ENCODE data around the gene TRIM9. TPM values are rescaled to one million over a fixed set of nuclear protein-coding genes. Genes with fewer than 3 reads are reported as not detected.

TRIM9 gene
- total RNA-seq, 3 donors from 2014 or later, result 0.72 to 8.7 (median 3.9) TPM

- TF ChIP-seq CTCF (IDR thresholded peaks at IDR 0.05), result no peak
- Histone ChIP-seq H3K36me3 (ENCODE audit: low read depth) (no peaks in the 10 kb centered on the region), H3K9me3 (no peaks in the 10 kb centered on the region), H3K4me3 (no peak overlapping the region), H3K4me1 (ENCODE audit: low read depth) (peaks cover 15% of the 10 kb centered on the region)
- intact Hi-C loops (cut with DNase I, micrococcal nuclease), result no loop called here
- DNase-seq, result peak in 2 of 3 donors; percentile 23 to 66
- peak; percentile 83 for ATAC-seq
Observed at GRCh38 chr14:51081712-51082111, 13.2 kb downstream of the TRIM9 start.

- intact Hi-C loops (cut with DNase I, micrococcal nuclease), result no loop called here
- ATAC-seq (no peak), DNase-seq (no peak)
- Histone ChIP-seq H3K4me1 (ENCODE audit: low read depth) (peaks cover 15% of the 10 kb centered on the region), H3K9me3 (no peaks in the 10 kb centered on the region), H3K4me3 (no peak overlapping the region), H3K36me3 (ENCODE audit: low read depth) (no peaks in the 10 kb centered on the region)
- no peak for TF ChIP-seq CTCF (IDR thresholded peaks at IDR 0.05)
Observed at GRCh38 chr14:51081209-51081608, 13.7 kb downstream of the TRIM9 start.

- Histone ChIP-seq H3K4me3 (no peak overlapping the region), H3K9me3 (no peaks in the 10 kb centered on the region), H3K36me3 (ENCODE audit: low read depth) (no peaks in the 10 kb centered on the region), H3K4me1 (ENCODE audit: low read depth) (peaks cover 12% of the 10 kb centered on the region)
- DNase-seq (no peak), ATAC-seq (no peak)
- intact Hi-C loops (cut with DNase I, micrococcal nuclease), result no loop called here
- no peak for TF ChIP-seq CTCF (IDR thresholded peaks at IDR 0.05)
Observed at GRCh38 chr14:51080645-51081044, 14.3 kb downstream of the TRIM9 start.

GRCh38 chr14:51079489-51079888 lies 15.4 kb downstream of the TRIM9 start:
- peak in 2 of 3 donors; percentile 21 to 44 for DNase-seq
- H3K4me3 ChIP-seq, result no peak overlapping the region
- no peaks in the 10 kb centered on the region for H3K9me3 ChIP-seq
- H3K36me3 ChIP-seq (ENCODE audit: low read depth), result no peaks in the 10 kb centered on the region
- intact Hi-C loops (cut with DNase I, micrococcal nuclease), result no loop called here
- peak; percentile 67 for ATAC-seq
- no peak for TF ChIP-seq CTCF (IDR thresholded peaks at IDR 0.05)
- H3K4me1 ChIP-seq (ENCODE audit: low read depth), result peaks cover 10% of the 10 kb centered on the region

GRCh38 chr14:51079085-51079484 lies 15.8 kb downstream of the TRIM9 start:
- no peak for ATAC-seq
- Histone ChIP-seq H3K4me3 (no peak overlapping the region), H3K9me3 (no peaks in the 10 kb centered on the region), H3K36me3 (ENCODE audit: low read depth) (no peaks in the 10 kb centered on the region), H3K4me1 (ENCODE audit: low read depth) (peaks cover 10% of the 10 kb centered on the region)
- intact Hi-C loops (cut with DNase I, micrococcal nuclease), result no loop called here
- DNase-seq, result no peak
- TF ChIP-seq CTCF (IDR thresholded peaks at IDR 0.05), result no peak

All from mucosa of descending colon (tissue), 3 donors.